ENCODE data around the gene USB1.

USB1 gene

GRCh38 chr16:57993438-57993837 is 7.8 kb upstream of the USB1 start:
- H3K4me3 ChIP-seq (IDR thresholded peaks at IDR 0.05; ENCODE audit: insufficient read depth, low read depth, low read length): no peak overlapping the region
- H2AFZ ChIP-seq (ENCODE audit: low read depth): no peak overlapping the region
- peaks cover 8% of the 10 kb centered on the region for H3K4me1 ChIP-seq (ENCODE audit: low read depth, poor library complexity, severe bottlenecking)
- no peak for TF ChIP-seq CTCF (conservative IDR thresholded peaks at IDR 0.05; ENCODE audit: low read depth, low read length)
- H3K9ac ChIP-seq: no peak overlapping the region
- no peaks in the 10 kb centered on the region for H3K79me2 ChIP-seq (ENCODE audit: insufficient read depth, low read depth)
- H3K4me2 ChIP-seq: no peak overlapping the region
- H4K20me1 ChIP-seq (ENCODE audit: insufficient read depth): no peaks in the 10 kb centered on the region
- H3K27ac ChIP-seq: no peak overlapping the region
- no peaks in the 10 kb centered on the region for H3K27me3 ChIP-seq (ENCODE audit: insufficient read depth, low read depth)
- H3K36me3 ChIP-seq (ENCODE audit: insufficient read depth): no peaks in the 10 kb centered on the region

GRCh38 chr16:57993897-57994296 is 7.3 kb upstream of the USB1 start:
- H2AFZ ChIP-seq (ENCODE audit: low read depth): no peak overlapping the region
- H4K20me1 ChIP-seq (ENCODE audit: insufficient read depth): no peaks in the 10 kb centered on the region
- H3K9ac ChIP-seq: no peak overlapping the region
- TF ChIP-seq CTCF (conservative IDR thresholded peaks at IDR 0.05; ENCODE audit: low read depth, low read length): no peak
- no peak overlapping the region for H3K4me3 ChIP-seq (IDR thresholded peaks at IDR 0.05; ENCODE audit: insufficient read depth, low read depth, low read length)
- H3K4me1 ChIP-seq (ENCODE audit: low read depth, poor library complexity, severe bottlenecking): peaks cover 12% of the 10 kb centered on the region
- H3K27me3 ChIP-seq (ENCODE audit: insufficient read depth, low read depth): no peaks in the 10 kb centered on the region
- no peaks in the 10 kb centered on the region for H3K79me2 ChIP-seq (ENCODE audit: insufficient read depth, low read depth)
- no peaks in the 10 kb centered on the region for H3K36me3 ChIP-seq (ENCODE audit: insufficient read depth)
- H3K4me2 ChIP-seq: no peak overlapping the region
- H3K27ac ChIP-seq: no peak overlapping the region

- Histone ChIP-seq H2AFZ (ENCODE audit: low read depth) (no peak overlapping the region), H3K4me2 (no peak overlapping the region), H3K36me3 (ENCODE audit: insufficient read depth) (no peaks in the 10 kb centered on the region), H3K27me3 (ENCODE audit: insufficient read depth, low read depth) (no peaks in the 10 kb centered on the region), H3K4me1 (ENCODE audit: low read depth, poor library complexity, severe bottlenecking) (peaks cover 16% of the 10 kb centered on the region), H3K4me3 (IDR thresholded peaks at IDR 0.05; ENCODE audit: insufficient read depth, low read depth, low read length) (no peak overlapping the region), H3K27ac (no peak overlapping the region), H3K9ac (no peak overlapping the region), H4K20me1 (ENCODE audit: insufficient read depth) (no peaks in the 10 kb centered on the region), H3K79me2 (ENCODE audit: insufficient read depth, low read depth) (no peaks in the 10 kb centered on the region)
- no peak for TF ChIP-seq CTCF (conservative IDR thresholded peaks at IDR 0.05; ENCODE audit: low read depth, low read length)
Observed at GRCh38 chr16:57994361-57994760, 6.8 kb upstream of the USB1 start.

- H4K20me1 ChIP-seq (ENCODE audit: insufficient read depth): no peaks in the 10 kb centered on the region
- no peak overlapping the region for H3K27ac ChIP-seq
- peaks cover 19% of the 10 kb centered on the region for H3K4me1 ChIP-seq (ENCODE audit: low read depth, poor library complexity, severe bottlenecking)
- no peak overlapping the region for H3K4me2 ChIP-seq
- no peaks in the 10 kb centered on the region for H3K36me3 ChIP-seq (ENCODE audit: insufficient read depth)
- no peaks in the 10 kb centered on the region for H3K27me3 ChIP-seq (ENCODE audit: insufficient read depth, low read depth)
- H2AFZ ChIP-seq (ENCODE audit: low read depth): no peak overlapping the region
- TF ChIP-seq CTCF (conservative IDR thresholded peaks at IDR 0.05; ENCODE audit: low read depth, low read length): no peak
- no peak overlapping the region for H3K4me3 ChIP-seq (IDR thresholded peaks at IDR 0.05; ENCODE audit: insufficient read depth, low read depth, low read length)
- no peak overlapping the region for H3K9ac ChIP-seq
- no peaks in the 10 kb centered on the region for H3K79me2 ChIP-seq (ENCODE audit: insufficient read depth, low read depth)
Observed at GRCh38 chr16:57994778-57995177, 6.4 kb upstream of the USB1 start.

All from KMS-11 (cell line).